GM12801 (cell line): ENCODE measurements around the gene VIM.

Experiments
- TF ChIP-seq, protein P1 (sequence below): IDR thresholded peaks from one replicate; pipeline ENCODE4 v1.5.1; 2011; ENCODE audit warnings: control low read depth; ENCODE audit not compliant: insufficient read length; ENCODE audit errors: extremely low read depth

The VIM gene

DNA sequence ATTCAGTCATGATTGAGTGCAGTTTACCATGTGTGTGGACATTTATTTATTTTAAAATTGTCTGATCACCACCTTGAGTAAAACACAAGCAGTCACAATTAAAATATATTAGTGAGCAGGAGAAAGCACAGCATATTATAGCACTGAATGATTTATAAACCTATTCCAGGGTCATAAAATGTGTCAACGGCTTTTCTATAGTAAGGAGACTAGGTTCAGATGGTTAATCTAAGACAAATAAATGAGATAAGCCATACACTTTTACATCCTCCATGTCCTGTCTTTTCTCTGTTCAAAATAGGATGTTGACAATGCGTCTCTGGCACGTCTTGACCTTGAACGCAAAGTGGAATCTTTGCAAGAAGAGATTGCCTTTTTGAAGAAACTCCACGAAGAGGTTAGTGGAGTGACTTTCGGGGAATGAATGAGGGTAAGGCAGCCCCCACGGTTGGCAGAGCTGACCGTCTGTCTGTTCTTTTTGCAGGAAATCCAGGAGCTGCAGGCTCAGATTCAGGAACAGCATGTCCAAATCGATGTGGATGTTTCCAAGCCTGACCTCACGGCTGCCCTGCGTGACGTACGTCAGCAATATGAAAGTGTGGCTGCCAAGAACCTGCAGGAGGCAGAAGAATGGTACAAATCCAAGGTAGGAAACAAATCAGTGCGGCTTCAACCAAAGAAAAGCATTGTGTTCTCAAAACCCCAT is 5.4 kb downstream of the VIM start:
- TF ChIP-seq, protein P1, sequence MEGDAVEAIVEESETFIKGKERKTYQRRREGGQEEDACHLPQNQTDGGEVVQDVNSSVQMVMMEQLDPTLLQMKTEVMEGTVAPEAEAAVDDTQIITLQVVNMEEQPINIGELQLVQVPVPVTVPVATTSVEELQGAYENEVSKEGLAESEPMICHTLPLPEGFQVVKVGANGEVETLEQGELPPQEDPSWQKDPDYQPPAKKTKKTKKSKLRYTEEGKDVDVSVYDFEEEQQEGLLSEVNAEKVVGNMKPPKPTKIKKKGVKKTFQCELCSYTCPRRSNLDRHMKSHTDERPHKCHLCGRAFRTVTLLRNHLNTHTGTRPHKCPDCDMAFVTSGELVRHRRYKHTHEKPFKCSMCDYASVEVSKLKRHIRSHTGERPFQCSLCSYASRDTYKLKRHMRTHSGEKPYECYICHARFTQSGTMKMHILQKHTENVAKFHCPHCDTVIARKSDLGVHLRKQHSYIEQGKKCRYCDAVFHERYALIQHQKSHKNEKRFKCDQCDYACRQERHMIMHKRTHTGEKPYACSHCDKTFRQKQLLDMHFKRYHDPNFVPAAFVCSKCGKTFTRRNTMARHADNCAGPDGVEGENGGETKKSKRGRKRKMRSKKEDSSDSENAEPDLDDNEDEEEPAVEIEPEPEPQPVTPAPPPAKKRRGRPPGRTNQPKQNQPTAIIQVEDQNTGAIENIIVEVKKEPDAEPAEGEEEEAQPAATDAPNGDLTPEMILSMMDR: no peak

DNA sequence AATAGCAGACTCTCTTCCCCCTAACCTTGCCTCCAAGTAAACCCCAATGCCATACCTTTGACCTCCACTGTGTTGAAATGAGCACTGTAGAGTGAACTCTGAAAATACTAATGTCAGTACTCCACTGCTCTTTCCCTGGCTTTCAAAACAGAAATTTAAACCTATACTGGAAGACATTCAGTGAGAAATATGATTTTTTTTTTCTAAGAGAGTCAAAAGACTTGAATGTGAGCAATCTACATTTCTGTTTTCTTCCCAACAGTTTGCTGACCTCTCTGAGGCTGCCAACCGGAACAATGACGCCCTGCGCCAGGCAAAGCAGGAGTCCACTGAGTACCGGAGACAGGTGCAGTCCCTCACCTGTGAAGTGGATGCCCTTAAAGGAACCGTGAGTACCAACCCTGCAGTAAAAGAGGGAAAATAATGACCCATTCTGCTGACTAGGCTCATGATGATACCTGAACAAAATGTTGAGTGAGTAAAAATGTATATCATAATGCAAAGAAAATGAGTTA is 6.4 kb downstream of the VIM start:
- TF ChIP-seq, protein P1: no peak

DNA sequence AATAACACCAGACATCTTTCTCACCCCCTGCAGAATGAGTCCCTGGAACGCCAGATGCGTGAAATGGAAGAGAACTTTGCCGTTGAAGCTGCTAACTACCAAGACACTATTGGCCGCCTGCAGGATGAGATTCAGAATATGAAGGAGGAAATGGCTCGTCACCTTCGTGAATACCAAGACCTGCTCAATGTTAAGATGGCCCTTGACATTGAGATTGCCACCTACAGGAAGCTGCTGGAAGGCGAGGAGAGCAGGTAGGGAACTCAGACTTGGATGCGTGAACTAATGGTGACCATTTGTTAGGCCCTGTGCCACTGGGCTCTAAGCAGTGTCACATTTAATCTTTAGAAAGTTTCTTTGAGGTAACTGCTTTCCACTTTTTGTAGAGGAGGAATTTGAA is 7.1 kb downstream of the VIM start:
- TF ChIP-seq, protein P1: no peak

DNA sequence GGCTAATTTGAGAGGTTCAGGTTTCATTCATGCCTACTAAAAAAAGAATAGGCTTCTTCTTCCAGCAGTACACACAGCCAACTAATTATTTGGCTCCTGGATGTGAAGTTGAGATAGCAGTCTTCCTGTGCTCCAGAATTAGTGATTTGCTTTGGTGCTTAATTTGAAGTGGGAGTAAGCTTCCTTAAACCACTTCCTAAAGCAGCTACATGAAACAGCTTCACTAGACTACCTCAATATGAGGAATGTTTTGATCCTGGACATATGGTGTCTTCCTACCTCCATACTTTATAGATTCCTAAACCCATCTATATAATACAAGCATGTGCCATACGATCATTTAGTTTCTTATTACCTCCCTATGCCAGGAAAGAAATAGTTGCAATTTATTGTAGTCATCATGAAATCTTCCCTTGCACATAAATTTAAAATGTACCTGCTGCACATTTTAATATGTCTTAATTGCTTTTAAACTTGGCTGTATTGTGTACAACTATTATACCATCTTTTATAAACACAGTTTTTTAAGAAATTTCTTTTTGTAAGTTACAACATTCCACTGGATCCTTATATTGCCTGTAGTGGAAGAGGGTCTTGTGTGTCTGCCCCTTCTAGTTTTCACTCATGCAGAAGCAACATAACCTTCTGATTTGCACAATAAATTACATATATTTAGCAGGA is 8.6 kb downstream of the VIM start:
- TF ChIP-seq, protein P1: no peak

DNA sequence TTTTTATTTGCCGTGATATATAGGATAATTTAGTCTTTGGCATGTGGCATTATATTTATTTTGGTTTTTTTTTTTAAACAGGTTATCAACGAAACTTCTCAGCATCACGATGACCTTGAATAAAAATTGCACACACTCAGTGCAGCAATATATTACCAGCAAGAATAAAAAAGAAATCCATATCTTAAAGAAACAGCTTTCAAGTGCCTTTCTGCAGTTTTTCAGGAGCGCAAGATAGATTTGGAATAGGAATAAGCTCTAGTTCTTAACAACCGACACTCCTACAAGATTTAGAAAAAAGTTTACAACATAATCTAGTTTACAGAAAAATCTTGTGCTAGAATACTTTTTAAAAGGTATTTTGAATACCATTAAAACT is 9.1 kb downstream of the VIM start:
- TF ChIP-seq, protein P1: no peak

DNA sequence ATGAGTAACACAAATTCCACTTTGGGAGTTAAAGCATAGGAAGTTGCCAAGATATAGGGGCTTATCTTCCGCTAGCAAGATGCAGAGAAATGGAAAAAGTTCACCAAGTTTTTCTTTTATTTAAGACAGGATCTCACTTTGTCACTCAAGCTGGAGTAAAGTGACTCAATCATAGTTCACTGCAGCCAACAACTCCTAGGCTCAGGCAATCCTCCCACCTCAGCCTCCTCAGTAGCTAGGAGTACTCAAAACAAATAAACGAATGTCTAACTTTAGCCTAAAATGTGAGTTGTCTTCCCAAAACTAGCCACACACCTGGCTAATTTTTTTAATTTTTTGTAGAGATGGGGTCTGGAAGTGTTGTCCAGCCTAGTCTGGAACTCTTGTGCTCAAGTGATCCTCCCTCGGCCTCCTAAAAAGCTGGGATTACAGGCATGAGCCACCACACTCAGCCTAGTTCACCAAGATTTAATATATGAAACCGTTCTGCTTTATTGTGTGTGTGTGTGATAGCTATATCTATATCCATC is 9.9 kb downstream of the VIM start:
- TF ChIP-seq, protein P1: no peak

DNA sequence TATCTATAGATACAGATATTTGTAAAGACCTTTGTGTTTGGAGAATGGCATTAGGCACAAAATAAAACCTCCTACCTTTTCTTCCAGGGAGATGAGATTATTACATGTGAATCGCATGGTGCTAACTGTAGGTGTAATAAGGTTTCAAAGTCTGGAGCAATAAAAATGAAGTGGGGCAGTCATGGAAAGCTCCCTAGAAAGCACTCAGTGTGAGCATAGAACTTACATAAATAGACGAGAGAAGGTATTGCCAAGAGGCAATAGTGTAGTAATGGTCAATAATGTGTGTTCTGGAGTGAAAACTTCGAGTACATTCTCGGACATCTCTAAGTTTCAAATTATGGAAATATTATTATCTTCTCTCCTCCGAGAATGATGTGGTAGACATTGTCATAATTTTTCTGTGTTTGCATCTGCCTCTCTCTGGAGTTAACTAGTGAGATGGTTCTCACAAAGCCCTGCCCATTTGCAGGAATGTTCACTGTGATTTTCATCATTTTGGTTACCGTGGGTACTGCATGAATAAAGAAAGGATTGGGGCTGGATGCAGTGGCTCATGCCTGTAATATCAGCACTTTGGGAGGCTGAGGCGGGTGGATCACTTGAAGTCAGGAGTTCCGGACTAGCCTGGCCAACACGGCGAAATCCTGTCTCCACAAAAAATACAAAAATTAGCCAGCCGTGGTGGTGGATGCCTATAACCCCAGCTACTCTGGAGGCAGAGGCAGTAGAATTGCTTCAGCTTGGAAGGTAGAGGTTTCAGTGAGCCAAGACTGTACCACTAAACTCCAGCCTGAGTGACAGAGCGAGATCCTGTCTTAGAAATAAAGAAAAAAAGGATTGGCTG is 10.6 kb downstream of the VIM start:
- TF ChIP-seq, protein P1: no peak
